Central memory CD4-positive, alpha-beta T cell (primary cell): ENCODE measurements around the gene TMEM143.
"Not testable (repeated sequence)": the region's sequence is repeated elsewhere in the genome, so short reads cannot be mapped to it uniquely, and the experiment has no call there.

Source experiments
- DNase-seq: peaks from one replicate; pipeline ENCODE4 v3.0.0; 2022
- total RNA-seq, 3 experiments: gene quantifications; one replicate each; lab custom pipeline; 2026; lab: John Stamatoyannopoulos, UW

Gene TMEM143
- total RNA-seq = 0.88 to 7.7 (median 7.3) reads per million in 3 experiments

DNA sequence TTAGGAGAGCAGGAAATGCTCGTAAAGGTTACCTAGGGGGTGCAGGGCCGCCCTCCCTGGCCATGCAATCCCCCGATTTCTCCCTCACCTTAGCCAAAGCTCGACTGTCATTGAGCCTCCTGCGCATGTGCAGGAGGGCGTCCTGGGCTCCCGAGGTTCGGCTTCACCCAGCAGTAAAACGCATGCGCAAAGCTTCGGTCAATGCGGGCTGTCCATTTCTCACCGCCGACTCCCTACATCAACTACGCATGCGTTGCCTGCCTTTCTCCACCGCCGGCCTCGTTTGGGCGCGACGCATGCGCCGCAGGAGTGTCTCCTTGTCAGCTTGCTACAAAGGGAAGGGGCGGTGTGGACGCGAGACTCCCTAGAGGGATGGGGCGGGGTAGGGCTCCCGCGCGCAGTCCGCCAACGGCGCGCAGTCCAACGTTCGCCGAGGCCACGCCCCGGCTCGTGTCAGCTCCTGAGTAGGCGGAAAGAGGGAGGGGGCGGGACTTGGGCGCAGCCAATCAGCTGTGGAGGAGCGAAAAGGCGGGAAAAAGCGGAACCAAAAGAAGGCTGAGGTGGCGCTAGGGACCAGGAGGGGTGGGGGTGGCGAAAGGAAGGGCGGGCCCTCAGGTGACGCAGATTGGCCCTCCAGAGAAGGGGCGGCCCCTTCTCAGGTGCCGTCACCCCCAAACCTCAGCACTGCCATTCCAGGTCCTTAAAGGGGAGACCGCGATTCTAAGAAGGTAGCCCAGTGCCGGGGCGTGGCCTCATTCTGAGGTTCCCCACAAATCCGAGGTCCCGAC, at the start of gene TMEM143, which contains the start of gene SYNGR4:
TSS of gene TMEM143 (minus strand) at position 131 of the 788 bp plus-strand sequence. CDS start at position 111, 20 bp downstream.
TSS of gene SYNGR4 (plus strand) at position 558 of the 788 bp plus-strand sequence. CDS start 1,476 bp downstream, outside the sequence.
- peak; percentile 99 for DNase-seq

DNA sequence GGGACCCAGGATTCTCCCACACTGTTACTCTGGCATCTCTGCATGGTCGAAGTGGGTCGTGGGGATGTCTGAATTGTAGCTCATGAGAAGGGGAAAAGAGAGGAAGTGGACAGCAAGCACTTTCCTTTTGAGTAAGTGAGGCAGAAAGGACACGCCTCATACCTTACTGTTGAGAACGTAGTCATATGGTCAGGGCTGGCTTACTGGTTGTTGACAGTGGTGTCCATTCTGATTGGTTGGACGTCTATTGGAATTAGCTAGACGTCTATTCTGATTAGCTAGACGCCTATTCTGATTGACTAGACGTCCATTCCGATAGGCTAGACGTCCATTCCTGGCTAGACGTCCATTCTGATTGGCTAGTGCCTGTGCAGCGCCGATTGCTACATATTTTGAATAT, 42.1 kb upstream of the TMEM143 start:
- no peak for DNase-seq

DNA sequence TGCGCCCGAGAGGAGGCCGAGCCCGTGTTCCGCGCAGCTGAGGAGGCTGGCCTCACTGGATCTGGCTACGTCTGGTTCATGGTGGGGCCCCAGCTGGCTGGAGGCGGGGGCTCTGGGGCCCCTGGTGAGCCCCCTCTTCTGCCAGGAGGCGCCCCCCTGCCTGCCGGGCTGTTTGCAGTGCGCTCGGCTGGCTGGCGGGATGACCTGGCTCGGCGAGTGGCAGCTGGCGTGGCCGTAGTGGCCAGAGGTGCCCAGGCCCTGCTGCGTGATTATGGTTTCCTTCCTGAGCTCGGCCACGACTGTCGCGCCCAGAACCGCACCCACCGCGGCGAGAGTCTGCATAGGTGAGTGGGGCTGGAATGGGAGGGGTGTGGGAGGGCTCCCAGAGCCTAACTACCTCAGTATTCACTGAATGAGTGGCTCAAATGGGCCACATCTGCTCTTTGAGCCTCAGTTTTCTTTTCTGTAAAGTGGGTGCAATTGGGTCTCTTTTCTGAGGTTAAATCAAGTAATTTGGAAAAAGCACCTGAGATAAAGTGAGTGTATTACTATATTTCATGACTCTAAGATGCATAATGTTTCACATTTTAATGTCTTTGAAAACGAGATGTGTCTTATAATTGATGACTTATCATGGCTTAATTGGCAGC, 41.4 kb upstream of the TMEM143 start:
- DNase-seq = no peak

DNA sequence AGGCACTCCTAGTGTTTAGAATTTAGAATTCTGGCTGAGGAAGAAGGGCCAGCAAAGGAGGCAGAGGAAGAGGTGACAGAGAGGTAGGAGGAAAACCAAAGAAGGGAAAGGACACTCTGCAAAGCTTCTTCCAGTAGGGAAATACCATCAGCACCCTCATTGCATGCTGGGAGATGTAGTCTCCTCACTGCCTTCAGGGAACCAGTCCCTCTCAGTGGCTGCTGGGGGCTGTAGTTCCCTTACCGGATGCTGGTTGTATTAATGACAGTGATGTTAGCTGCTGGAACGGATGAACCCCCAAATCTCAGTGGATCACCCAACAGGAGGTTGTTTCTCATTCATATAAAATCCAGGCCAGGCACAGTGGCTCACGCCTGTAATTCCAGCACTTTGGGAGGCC, 39.9 kb upstream of the TMEM143 start:
- DNase-seq = peak; percentile 31

DNA sequence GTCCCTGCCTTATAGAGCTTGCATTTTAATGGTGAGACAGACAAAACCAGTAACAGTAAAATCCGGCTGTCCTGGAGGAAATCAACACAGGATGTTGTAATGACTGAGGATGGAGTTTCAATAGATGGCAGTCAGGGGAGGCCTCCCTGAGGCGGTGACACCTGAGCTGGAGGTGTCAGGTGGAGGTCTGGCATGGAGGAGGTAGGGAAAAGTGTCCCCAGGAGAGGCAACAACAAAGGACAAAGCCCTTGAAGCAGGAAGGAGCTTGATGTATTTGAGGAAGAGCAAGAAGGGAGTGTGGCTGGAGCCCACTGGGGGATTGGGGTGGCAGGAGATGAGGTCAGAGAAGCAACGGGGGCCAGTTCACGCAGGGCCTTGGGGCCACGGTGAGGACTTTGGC, 37.5 kb upstream of the TMEM143 start:
- DNase-seq = no peak

DNA sequence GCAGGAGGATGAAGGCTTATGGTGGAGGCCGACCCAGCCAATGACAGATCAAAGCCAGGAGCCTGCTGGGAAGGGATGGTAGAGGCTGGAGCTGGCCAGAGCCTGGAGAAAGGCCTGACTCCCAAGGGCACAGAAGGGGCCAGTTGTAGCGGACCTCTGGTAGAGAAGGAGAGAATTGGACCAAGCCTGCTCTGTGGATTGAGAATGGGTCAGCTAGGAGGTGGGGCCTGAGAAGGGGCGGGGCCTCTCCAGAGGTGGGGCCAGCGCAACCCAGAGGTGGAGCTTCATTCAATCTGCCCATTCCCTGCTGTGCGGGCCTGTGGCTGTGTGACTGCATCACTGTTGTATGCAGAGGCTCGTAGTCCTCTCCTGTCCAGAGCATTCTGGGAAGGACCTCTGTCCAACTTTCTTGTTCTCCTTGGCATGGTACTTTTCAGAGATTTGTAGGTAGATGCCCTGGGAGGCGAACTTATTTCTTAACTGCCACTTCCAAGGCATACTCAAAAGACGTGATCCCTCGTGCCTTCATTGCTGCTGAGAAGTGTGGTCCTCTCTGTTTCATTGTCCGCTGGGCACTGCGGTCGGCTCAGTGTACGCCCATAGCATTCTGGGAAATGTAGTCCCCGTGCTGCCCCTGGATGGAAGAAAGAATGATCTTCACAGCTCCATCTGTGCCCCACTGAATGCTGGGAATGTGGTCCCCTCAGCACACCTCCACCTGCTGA, 36.4 kb upstream of the TMEM143 start:
- DNase-seq = no peak

DNA sequence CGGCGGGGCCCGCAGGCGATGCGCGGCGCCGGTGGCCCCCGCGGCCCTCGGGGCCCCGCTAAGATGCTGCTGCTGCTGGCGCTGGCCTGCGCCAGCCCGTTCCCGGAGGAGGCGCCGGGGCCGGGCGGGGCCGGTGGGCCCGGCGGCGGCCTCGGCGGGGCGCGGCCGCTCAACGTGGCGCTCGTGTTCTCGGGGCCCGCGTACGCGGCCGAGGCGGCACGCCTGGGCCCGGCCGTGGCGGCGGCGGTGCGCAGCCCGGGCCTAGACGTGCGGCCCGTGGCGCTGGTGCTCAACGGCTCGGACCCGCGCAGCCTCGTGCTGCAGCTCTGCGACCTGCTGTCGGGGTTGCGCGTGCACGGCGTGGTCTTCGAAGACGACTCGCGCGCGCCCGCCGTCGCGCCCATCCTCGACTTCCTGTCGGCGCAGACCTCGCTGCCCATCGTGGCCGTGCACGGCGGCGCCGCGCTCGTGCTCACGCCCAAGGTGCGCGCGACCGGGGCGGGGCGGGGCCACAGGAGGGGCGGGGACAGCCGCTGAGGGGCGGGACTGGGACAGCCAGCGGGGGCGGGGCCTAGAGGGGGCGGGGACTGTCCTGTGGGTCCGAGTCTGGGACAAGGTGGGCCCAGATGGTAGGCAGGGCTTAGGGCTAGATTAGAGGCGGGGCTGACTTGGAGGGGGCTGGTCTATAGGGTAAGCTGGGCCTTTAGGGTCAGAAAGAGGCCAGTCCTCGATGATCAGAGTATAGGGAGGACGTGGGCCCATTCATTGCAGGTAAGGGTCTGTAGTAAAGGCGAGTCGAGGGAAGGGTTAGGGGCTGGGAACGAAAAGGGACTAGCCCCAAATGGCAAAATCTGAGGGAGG, 34.9 kb upstream of the TMEM143 start:
- peak; percentile 82 for DNase-seq

DNA sequence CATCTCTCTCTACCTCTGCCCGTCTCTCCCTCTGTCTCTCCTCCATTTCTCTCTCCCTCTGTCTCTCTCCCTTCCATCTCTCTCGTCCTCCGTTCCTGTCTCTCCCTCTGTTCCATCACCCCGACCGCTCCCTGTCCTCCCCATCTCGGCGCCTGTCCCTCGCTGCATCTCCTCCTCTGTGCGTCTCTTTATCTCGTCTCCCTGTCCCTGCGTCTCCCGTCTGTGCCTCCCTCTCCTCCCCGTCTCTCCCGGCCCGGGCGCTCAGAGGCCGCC, 34.3 kb upstream of the TMEM143 start:
- no peak for DNase-seq

DNA sequence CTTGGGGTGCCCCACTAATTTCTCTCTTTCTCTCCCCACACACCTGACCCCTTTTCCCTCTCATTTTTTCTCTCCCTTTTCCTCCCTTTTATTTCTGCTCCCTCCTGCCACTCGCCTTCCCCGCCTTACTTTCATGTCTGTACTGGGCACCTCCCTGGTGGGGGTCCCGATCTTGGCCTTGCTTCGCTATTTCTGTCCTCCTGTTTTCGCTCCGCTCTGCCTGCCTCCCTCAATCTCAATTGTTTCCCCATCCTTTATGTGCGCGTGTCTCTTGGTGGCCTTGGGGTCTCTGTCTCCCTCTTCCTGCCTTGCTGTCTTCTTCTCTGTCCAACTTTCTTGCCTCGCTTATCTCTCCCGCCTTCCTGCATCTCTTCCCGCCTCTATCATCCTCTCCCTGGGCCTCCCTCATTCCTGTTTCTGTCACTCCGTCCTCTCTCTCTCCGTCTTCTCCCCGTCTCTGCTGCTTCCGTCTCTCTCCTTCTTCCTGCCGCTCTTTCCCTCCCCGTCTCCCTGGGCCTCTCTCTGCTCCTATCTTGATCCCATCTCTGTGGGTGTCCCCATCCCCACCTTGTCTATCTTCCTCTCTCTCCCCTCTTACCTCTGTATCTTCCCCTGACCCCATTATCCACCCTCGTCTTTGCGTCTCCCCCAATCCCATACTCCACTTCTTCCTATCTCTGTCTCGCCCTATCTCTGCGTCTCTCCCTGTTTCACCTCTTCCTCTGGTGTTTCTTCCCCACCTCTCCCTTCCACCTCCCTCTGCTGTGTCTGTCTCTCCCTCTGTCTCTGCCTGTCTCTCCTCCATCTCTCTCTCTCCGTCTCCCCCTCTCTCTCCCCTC, 33.7 kb upstream of the TMEM143 start:
- no peak for DNase-seq

DNA sequence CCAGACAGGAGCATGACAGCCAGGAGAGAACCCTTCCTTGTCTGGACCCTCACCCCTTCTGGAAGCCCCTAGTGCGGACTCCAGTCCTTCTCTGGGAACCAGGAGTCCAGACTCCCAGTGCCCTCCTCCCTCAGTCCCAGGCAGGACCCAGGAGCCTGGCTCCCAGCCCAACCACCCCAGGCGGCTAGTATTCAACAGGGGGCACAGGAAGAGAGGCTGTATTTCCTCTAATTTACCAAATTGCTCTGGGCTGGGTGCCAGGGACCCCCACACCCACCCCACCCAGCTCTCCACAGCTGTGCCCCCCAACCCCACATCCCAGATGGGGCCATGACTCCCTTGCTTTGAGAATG, 33.1 kb upstream of the TMEM143 start:
- DNase-seq = no peak

DNA sequence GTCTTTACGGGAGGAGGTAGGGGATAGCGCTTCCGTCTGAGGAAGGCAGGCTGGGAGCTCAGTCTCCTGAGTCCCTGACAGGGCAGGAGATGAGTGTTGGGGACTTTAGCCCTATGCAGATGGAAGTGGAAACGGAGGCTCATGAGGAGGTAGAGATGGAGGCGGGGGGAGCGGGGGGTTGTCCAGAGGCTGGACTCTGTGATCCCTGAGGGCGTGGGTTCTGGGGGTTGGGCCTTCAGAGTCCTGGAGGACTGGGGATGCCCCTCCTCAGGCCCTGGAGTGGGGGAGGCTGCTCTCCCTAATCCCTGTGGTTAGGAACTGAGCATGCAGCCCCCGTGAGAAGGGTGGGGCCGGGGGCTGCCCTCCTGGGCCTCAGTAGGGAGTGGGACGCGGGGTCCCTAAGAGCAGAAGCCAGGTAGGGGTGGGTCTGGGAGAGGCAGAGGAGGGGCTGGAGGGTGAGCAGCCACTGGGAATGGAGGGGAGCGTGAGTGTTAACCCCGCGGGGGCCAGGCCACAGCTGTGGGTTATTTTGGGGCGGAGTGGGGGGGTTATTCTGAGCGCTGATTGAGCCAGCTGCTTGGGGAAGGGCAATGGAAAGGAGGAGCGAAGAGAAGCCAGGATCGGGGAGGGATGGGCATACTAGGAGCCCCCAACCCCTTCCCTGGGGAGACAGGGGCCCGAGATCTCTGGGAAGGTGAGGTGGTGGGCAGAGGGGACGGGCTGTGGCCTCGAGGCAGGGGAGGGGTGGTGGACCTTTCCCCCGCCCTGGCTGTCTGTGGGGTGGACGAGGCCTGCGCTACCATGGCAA, 32.5 kb upstream of the TMEM143 start:
- DNase-seq = no peak

DNA sequence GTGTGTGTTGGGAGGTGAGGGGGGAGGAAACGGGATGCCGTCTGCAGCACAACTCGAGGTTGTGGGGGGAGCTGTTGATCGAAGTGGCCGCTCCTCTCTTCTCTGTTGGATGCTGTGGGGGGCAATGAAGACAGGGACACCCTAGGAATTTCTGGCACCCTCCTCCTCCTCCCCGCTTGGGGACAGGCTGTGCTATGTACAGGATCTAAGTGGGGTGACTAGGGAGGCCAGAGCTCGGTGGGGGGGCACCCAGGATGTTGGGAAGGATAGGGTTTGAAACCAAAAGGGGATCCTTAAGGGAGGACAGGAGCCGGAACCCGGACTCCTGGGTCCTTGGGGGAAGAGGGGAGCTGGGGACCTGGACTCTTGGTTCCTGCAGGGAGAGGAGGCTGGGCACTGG, 31.8 kb upstream of the TMEM143 start:
- no peak for DNase-seq

DNA sequence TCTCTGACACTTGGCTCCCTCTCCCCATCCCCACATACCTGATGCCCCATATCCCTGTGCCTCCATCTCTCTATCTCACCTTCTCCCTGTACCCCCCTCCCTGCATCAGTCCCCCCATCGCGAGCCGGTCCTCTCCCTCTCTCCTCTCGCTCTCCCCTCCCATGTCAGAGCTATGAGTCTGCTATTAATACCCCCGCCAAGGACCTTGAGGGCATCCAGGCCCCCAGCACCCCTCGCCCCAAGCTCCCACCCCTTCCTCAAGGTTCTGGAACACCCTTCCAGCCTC, 31.4 kb upstream of the TMEM143 start:
- DNase-seq = no peak

DNA sequence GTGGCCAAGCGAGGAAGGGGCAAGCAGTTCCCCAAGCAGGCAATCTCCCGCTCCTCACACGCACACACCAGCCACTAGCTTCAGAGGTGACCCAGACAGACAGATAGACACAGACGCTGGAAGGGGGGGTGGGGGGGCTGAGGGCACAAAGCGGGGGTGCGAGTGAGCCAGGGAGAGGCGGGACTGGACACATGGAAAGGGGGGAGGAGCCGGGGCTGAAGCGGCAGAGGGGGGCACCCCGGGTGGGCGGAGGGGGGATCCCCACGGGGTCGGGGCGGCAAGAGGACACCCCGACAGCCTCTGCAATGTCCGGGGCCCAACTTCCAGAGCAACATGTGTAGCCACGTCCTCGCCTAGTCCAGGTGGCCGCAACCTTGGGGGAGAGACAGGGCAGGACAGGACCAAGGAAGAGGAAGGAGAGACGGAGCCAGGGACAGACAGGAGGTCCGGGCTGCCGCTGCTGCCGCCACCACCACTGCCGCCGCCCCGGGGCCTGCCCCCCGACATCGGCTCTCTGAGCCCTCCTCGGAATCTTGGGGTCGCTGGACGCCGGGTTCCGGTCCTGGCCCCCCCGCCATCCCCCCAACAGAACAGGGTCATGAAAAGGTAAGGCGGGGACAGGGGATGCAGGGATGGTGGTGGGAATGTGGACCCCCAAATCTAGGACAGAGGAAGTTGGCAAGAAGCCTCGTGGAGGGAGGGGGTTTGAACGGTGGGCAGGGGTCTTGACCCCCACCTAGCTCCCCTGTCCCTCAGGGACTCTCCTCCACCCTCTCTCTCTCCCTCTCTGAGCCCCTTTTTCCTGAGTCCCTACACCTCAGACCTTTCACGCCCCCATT, 30.8 kb upstream of the TMEM143 start:
- no peak for DNase-seq

DNA sequence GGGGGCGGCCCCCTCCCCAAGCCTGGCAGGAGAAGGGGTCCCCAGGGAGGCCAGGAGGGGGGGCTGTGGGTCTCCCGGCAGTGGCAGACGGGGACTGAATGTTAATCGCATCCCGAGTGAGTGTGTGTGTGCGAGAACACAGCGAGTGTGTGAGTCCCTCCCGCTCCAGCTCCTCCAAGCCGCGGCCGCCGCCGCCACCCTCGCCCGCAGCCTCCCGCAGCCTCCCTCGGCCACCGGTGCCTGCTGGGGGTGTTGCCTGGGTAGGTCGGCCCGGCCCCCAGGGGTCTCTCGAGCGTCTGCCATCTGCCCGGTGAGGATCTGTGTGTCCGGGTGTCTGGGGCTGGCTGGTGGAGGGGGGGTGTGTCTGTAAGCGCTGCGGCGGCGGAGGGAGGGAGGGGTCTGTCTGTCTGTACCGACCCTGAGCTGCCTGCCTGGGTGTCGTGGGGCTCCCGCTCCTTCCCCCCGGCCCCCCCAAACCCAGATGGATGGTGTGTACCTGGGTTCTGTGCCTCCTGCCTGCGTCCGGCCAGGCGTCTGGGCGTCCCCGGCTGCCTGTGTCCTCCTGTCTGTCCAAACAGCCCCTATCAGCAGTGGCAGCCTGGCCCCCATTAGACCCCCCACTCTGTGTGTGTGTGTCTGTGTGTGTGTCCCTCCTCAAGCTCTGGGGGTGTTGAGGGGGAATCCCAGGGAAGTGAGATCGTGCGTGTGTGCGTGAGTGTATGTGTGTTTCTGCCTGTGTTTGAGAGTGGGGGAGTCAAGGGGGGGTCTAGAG, 30.0 kb upstream of the TMEM143 start, which contains the start of gene GRIN2D:
TSS of gene GRIN2D (plus strand) at position 110 of the 772 bp plus-strand sequence. CDS start 4,725 bp downstream, outside the sequence.
- DNase-seq = no peak

DNA sequence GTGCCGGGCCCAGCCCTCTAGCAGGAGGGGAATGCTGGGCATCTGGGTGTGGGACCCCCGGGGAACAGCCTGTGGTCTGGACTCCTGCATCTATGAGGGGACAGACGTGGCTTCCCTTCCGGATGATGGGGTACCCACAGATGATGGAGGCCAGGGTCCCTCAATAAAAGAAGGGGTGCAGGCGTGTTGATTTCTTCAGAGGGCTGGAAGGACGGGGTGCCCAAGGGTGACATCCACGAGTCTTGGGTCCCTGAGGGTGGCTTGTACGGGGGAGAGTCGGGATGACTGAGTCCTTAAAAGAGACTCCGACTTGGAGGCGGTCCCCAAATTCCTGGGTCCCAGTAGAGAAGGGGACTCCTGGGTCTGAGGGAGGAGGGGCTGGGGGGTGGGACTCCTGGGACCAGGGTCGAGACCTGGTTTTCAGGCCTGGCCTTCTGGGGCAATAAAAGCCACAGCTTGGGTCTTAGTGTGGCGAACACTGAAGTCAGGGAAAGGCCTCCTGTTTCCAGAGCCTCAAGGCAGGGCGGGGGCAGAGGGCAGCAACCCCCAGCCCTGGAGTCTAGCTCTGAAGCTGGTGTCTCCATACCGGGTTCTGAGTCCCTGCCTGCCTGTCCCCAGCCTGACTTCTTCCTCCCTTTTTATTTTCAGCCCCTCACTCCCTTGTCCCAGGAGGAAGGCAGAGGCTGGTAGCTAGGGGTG, 29.3 kb upstream of the TMEM143 start:
- DNase-seq = no peak

DNA sequence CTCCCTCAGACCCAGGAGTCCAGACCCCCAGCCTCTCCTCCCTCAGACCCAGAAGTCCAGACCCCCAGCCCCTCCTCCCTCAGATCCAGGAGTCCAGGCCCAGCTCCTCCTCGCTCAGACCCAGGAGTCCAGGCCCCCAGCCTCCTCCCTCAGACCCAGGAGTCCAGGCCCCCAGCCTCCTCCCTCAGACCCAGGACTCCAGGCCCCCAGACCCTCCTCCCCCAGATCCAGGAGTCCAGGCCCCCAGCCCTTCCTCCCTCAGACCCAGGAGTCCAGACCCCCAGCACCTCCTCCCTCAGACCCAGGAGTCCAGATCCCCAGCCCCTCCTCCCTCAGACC, 28.2 kb upstream of the TMEM143 start:
- DNase-seq = not testable (repeated sequence)

DNA sequence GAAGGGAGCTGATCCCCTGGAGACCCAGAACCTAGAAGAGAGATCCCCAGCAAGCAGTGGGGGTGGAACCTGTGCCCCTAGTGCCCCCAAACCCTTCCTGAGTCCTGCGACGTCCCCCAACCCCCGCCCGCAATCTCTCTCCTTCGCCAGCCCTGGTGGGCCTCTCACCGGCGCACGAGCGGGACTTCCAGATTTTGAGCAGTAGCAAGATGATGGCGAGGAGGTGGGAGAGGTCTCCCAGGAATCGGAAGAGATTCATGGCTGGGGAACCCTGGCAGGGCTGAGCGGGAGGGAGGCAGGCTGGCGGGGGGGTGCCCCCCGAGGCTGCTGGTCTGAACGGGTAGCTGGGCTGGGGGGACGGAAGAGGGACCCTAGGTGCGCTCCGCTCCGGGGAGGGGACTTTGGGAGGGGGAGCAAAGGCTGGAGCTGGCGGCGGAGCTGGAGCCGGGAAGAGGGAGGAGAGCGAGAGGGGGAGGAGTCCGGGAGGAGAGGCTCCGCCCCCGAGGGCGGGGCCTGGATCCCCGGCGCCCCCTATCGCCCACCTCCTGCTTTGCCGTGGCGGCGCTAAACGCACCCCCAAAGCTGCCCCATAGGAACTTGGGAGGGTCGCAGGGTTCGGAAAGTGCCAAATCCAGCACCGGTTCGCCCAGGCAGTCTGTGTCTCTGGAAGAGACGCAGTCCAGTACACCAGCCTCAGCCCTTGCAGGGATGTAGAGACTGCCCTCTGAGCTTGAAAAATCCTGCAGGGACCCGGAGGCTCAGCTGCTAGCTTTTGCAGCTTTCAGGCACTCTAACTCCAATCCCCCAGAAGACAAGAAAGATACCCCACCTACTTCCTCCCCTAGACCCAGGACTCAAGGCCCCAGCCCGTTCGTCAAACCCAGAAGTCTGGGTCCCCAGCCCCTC, 27.6 kb upstream of the TMEM143 start, which contains the start of gene KDELR1:
TSS of gene KDELR1 (minus strand) at position 452 of the 906 bp plus-strand sequence. CDS start at position 259, 193 bp downstream.
- DNase-seq = peak; percentile 65
